HG03095 (cell line): ENCODE data around the gene KRTAP10-1.

Experiments used
- ATAC-seq: cut with Tn5 transposase; IDR thresholded peaks from one replicate; pipeline ENCODE4 v1.9.1; 2021; ENCODE audit warnings: moderate library complexity; ENCODE audit not compliant: unreplicated experiment

Gene KRTAP10-1

GRCh38 chr21:44529503-44530125, 10.4 kb downstream of the KRTAP10-1 start:
- no peak for ATAC-seq

GRCh38 chr21:44529011-44529421, 11.0 kb downstream of the KRTAP10-1 start:
- ATAC-seq: no peak

DNA sequence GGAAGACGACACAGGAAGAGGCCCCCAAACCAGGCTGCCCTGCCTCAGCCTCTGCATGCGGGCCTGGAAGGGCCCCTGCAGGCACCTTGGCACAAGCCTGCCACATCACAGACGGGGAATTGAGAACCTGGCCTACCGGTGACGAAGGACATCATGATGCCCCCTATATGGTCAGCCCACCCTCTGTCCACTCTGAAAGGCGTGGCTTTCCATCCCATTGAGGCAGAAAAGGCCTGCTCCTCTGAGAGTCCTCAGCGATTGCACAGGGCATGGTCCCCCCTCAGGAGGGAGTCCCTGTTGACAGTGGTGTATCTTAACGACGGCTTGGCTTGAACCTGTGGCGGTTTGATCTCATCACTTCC, 11.4 kb downstream of the KRTAP10-1 start:
- no peak for ATAC-seq

GRCh38 chr21:44527983-44528633, 11.9 kb downstream of the KRTAP10-1 start:
- ATAC-seq: no peak

- no peak for ATAC-seq
These were observed 12.6 kb downstream of the KRTAP10-1 start for GRCh38 chr21:44527156-44527982.

- ATAC-seq: no peak
These were observed 13.6 kb downstream of the KRTAP10-1 start for GRCh38 chr21:44526096-44526997.

DNA sequence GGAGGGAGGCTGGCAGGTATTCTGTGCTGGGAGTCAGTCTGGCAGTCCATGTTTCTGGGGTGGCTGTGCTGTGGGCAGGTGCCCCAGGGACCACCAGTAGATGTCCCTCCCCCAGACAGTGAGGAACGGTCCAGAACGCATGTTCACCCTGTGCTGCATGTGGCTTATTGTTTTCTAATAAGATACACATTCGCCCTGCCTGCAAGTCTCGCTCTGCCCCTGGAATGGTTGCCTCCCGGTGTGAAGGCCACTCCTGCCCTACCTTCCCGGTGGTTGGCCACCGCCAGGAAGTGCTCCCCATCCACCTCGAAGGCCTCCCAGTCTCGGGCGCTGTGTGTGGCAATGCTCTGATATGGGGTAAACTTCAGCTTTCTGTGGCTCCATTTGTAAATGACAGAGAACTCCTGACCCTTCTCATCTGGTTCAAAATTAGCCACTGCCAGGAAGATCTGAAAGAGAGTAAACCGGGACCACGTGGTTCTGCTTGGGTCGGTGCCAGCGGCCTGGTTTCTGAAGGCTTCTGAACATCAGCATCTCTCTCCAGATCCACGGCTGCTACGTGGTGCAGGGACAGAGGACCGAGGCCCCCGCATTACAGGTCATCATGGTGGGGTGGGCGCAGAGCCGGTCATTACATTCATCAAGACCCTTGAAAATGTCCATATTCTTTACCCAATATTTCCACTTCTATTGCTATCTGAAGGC, 14.5 kb downstream of the KRTAP10-1 start:
- ATAC-seq: no peak

DNA sequence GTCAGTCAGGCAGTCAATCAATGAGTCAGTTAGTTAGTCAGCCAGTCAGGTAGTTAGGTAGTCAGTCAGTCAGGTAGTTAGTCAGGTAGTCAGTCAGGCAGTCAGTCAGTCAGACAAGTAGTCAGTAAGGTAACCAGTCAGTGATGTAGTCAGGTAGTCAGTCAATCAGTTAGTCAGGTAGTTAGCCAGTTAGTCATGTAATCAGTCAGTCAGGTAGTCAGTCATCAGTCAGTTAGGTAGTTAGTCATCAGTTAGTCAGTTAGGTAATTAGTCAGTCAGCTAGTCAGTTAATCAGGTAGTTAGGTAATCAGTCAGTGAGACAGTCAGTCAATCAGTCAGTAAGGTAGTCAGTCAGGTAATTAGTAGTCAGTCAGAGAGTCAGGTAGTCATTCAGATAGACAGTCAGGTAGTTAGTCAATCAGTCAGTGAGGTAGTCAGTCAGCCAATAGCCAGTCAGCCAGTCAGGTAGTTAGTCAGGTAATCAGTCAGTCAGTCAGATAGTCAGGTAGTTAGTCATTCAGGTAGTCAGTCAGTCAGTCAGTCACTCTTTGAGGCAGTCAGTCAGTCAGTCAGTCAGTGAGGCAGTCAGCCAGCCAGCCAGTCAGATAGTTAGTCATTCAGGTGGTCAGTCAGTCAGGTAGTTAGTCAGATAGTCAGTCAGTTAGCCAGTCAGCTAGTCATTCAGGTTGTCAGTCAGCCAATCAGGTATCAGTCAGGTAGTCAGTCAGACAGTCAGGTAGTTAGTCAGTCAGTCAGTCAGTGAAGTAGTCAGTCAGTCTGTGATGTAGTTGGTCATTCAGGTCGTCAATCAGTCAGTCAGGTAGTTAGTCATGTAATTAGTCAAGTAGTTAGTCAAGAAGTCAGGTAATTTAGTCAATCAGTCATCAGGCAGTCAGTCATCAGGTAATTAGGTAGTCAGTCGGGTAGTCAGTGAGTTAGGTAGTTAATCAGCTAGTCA, 15.3 kb downstream of the KRTAP10-1 start:
- ATAC-seq: no peak

- no peak for ATAC-seq
These were observed 16.2 kb downstream of the KRTAP10-1 start for GRCh38 chr21:44523567-44524413.

DNA sequence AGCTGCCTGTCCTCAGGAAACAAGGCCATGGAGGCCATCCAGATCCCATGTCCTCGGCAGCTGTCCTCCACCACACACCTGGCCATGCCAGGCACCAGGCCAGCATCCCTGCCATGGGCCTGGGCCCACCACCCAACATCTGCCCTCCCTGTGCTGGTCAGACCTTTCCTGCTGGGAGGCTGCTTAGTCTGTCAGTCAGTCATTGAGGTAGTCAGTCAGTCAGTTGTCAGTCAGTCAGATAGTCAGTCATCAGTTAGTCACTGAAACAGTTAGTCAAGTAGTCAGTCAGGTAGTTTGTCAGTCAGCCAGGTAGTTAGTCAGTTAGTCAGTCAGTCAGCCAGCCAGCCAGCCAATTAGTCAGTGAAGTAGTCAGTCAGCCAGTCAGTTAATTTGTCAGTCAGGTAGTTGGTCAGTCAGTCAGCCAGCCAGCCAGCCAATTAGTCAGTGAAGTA, 17.2 kb downstream of the KRTAP10-1 start:
- no peak for ATAC-seq

DNA sequence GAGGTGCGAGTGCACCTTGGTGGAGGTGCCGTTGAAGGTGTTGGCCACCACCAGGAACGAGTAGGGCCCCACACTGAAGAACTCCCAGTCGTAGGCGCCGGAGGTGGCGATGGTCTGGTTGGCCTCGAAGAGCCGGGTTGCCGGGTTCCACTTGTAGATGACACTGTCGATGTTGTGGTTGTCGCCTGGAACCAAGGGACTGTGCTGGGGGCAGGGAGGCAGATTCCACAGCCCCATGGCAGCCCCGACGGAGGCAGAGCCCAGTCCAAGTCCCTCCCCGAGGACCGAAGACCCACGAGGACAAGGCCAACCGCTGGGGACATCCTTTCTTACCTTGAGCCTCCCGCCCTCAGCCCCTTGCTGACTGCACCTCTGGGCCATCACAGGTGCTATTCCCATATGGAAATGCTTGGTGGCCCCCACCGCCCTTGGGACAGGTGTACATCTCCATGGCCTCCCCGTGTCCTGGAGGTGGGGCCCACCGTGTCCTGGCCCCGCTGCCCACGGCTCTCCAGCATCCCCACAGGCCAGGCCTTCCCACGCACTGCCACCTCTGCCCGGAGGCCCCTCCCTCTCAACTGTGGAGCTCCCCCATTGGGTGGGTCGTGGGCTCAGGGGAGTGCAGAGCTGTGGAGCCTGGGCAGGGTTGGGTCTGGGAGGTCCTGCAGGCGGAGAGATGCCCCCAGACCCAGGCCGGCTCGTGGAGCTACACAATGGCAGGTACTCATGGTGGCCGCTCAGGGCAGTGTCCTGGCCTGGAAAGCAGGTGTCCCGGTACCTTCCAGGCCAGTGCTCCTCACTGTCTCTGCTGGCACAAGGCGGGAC, 17.9 kb downstream of the KRTAP10-1 start:
- ATAC-seq: no peak

DNA sequence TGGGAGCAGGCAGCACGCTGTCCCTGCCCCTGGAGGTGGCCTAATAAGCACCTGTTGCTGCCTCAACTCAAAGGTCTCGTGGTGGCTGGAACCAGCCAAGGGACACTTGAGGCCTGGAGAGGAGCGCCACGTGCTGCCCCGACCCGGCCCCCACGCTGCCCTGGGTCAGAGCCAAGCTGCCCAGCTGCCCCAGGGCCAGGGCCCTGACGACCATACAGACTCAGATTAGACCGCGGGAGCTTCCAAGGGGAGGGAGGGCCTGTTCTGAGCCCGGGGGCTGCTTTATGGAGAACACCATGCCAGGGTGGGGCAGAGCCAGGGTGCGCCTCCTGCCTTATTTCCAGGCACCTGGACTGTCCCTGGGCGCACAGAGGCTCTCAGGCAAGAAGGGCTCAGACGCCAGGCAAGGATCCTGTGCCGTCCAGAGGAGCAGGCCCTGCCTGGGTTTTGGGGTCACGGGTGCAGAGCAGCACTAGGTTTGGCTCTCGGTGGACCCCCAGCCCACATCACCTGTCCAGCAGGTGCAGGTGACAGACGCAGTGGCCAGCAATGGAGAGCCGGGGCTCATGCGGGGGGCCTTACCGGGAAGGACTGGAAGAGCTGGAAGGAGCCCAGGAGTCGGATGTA, 18.6 kb downstream of the KRTAP10-1 start:
- ATAC-seq: no peak

DNA sequence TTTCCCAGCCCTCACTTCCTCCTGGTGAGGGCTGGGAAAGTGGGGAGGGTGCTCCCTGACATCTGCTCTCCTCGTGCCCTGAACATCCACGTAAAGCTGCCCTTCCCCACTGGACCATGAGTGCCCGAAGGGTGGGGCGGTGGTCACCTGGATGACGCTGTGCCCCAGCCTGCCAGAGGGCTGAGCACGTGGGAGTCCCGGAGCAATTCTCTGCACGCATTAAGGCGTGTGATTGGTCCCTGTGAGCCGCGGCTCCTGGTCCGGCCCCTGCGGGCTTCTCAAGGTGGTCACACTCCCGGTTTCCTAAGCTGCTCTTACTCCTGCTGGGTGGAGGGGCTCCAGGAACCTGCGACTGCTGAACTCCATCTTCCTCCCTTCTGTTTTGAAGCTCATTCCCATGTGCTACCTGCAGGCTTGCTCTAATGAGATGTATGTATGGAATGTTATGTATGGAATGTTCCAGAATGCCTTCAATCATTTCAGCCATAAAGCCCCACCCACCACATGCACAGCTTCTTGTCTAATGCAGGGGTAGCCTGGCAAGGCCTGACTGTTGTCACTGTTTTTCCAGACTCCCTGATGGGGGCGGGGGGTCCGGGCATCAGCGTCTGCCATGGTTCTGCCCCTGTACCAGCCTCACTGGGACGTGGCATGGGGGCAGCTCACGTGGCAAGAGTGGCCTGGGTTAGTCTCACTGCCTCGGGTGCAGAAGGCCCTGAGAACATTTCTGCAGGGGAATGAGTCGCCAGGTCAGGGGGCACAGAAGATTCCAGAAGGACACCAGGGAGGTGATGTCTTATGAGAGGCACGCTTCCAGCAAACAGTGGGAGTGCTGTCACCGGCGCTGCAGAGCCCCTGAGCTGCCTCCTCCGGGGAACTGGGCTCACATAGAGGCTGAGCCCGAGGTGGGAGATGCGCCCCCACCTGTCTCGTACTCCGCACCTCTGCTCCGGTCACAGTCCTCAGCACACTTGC, 19.4 kb downstream of the KRTAP10-1 start:
- no peak for ATAC-seq

DNA sequence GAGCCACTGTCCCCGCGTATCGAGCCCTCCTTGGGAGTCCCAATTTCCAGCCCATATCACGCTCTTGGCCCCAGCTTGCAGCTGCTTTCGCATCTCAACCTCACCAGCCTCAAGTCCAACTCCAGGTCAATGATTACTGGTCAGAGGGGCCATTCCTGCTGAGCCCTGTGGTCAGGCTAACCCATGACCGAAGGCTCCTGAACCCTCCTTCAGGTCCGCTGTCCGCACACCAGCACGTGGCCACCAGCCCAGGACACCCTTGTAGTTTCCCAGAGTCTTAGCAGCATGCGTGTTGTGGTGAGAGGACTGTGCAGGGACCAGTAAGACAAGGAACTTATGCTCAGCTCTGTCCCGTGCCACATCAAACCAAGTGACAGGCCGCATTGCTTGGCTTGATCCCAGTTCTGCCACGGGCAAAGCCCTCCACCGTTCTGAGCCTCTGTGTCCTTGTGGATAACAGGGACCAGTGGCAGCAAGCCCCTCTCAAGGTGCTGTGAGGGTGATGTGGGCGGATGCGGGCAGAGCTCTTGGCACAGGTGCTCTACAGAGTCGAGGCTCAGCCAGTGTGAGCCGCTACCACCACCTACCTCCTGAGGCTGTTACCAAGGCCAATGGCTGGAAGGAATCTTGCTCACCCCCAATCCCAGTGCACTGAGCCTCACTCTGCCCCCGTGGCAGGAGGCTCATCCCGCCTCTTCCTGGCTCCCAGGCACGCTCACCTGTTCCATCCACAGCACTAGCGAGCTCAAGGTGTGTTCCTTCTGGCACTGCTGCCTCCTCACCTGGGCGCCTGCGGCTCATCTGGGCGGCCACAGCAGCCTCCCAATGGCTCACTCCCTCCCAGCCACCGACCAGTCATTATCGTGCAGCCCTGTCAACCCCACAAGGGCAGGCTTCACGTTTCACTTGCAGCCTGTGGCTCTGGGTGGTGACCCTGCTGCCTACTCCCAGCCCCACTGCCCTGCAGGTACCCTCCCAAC, 20.4 kb downstream of the KRTAP10-1 start:
- no peak for ATAC-seq

DNA sequence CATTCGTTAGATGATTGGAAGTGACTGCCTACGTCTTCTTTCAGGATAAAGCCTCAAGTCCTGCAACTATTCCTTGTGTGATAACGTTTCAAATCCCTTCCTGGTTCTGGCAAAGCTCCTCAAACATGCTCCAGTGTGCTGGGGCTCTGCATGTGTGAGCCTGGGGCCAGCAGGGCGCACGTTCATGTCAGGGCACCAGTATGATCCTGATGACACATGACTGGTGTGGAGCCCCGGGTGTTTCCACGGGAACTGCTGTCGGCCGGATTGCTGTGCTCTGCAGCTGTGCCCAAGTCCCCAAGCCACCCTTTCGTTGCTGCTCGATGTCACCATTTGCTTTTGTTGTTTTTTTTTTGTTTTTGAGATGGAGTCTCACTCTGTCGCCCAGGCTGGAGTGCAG, 21.3 kb downstream of the KRTAP10-1 start:
- no peak for ATAC-seq
